HL-60 (cell line): ENCODE data around the gene SRGAP3.

ENCODE experiments used
- GABPA ChIP-seq: IDR thresholded peaks from 2 replicates; pipeline ENCODE4 v1.6.1; 2012; ENCODE audit warnings: low read depth
- TF ChIP-seq, protein P1 (sequence below): IDR thresholded peaks from one replicate; pipeline ENCODE4 v1.5.1; 2011; ENCODE audit warnings: low read length, control low read depth, inconsistent platforms; ENCODE audit not compliant: insufficient read depth

- TF ChIP-seq, protein P1, sequence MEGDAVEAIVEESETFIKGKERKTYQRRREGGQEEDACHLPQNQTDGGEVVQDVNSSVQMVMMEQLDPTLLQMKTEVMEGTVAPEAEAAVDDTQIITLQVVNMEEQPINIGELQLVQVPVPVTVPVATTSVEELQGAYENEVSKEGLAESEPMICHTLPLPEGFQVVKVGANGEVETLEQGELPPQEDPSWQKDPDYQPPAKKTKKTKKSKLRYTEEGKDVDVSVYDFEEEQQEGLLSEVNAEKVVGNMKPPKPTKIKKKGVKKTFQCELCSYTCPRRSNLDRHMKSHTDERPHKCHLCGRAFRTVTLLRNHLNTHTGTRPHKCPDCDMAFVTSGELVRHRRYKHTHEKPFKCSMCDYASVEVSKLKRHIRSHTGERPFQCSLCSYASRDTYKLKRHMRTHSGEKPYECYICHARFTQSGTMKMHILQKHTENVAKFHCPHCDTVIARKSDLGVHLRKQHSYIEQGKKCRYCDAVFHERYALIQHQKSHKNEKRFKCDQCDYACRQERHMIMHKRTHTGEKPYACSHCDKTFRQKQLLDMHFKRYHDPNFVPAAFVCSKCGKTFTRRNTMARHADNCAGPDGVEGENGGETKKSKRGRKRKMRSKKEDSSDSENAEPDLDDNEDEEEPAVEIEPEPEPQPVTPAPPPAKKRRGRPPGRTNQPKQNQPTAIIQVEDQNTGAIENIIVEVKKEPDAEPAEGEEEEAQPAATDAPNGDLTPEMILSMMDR: no peak
- no peak for TF ChIP-seq GABPA
Measured at GRCh38 chr3:9248522-9249271, 749 bp downstream of the SRGAP3 start.
